ENCODE data around the gene MYOCOS.
"Not testable (repeated sequence)": the region's sequence is repeated elsewhere in the genome, so short reads cannot be mapped to it uniquely, and the experiment has no call there.

MYOCOS gene, protein sequence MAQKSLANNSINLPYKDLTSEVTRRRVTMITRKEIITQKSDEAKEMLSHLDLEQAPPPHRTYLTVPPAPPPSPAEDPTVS

DNA sequence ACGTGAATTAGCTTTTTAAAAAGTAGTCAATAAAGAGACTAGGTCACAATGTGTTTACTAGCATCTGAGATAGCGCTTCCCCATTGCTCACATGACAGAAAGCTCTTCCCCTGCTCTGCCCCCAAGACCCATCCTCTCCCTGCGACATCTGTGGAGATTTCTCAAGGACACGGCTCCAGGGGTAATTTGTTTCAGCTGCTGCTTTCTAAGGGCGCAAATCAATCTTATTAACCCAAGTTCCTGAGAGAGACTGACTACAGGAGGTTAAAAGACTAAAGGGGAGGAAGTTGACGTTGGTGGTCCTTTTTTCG lies at the start of gene MYOCOS:
Gene MYOCOS, plus strand, starts transcription at position 92 of the 311 bp plus-strand sequence. CDS start 1,641 bp downstream, outside the sequence.
- no peak for DNase-seq

DNA sequence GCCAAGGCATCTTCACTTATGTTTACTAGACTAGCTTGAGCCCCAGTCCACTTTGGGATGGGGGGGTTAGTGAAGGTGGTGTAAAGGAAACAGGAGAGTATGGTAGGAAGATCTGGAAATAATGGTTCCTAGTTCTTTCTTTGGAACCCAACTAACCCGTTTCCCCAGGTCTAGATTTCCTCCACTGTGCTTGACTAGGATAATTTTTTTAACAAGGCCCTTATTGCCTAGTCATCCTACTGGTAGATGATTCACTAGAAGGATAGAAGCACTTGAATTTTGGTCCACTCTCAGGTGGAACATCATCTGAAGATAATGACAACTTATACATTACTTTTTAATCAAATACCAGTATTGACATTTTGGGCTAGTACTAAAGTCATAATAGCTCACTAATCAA lies 45.9 kb upstream of the MYOCOS start:
- DNase-seq: no peak

DNA sequence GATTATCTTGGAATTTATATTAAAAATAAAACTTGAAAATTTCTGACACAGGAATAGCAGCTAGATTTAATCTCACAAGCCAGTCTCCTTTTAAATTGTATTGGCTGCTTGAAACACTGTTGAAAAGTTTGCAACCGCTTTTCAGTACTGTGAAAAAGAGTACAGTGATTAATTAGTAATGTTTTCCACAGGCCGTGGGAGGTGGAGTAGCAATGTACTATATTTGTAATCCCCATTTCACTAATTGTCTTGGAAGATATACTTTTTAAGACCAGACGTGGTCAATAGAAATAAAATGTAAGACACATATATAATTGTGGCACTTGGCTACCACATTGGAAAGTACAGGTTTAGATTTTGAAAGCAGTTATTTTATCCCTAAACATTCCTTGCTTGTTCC lies 40.8 kb upstream of the MYOCOS start:
- DNase-seq: no peak

DNA sequence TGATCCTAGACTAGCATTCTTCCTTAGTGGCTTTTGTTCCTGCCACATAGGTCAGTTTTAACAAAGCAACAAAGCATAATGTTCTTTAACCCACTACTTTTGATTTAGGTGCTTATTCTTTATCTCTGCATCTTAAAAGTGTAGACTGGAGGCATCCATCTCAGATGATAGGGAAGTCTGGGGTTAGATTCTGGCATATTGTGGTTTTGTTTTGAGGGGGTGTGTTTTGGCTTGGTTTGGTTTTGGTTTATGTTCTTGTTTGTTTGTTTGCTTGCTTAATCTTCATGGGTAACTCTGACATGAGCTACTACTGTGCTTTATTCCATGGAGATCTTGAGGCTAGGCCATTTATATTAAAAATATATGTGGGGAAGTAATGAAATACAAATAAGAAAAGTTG lies 40.3 kb upstream of the MYOCOS start:
- DNase-seq: no peak

DNA sequence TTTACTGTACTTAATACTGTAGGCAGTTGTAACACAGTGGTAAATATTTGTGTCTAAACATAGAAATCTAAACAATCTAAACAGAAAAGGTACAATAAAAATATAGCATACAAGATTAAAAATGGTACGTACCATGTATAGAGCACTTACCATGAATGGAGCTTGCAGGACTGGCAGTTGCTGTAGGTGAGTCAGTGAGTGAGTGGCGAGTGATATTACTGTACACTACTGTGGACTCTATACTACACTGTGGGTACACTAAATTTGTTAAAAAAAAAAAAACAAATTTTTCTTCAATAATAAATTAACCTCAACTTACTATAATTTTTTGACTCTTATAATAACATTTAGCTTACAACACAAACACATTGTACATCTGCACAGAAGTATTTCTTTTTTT lies 39.5 kb upstream of the MYOCOS start:
- DNase-seq: no peak

DNA sequence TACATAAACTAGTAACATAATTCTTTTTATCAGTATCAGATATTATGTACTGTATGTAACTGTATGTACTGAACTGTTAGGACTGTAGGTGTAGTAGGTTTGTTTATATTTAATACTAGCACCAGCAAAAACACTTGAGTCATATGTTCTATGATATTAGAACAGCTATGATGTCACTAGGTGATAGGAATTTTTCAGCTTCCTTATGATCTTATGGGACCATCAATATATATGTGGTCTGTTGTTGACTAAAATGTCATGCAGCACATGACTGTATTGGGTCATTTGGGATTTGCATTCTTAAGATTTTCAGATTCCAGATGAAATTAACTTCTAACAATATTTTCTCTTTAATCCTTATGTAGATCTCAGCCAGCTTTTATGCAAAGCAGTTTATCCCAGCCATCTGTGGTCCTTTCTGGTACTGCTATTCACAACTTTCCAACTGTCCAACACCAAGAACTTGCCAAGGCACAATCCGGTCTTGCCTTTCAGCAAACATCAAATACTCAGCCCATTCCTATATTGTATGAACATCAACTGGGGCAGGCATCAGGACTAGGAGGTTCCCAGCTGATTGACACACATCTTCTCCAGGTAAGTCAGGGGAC lies 38.3 kb upstream of the MYOCOS start:
- no peak for DNase-seq

DNA sequence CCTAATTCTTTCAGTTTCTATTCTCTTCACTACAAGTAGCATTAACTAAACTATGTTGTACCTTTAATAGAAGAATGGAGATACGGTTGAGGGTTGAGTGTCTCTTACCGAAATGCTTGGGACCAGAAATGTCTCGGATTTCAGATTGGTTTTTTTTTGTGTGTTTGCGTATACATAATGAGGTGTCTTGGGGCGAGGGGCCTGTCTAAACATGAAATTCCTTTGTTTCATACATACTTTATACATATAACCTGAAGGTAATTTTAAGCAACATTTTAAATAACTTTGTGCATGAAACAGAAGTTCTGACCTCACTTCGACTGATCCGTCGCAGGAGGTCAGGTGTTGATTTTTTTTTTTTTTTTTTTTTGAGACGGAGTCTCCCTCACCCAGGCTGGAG lies 36.3 kb upstream of the MYOCOS start:
- no peak for DNase-seq

DNA sequence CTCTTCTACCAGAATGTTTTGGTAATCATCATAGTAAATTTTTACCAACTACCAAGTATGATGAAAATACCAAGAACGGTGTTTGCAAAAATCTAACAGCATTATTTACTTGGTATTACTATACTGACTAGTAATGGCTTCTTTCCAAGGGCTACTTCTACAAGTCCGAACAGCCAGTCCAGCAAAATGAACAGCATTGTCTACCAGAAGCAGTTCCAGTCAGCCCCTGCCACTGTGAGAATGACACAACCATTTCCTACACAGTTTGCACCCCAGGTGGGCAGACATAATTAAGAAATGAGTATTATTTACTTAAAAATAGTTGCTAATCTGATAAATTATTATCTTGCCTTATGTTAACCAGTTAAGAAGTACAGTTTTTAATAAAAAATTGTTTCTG lies 33.8 kb upstream of the MYOCOS start:
- DNase-seq: no peak

DNA sequence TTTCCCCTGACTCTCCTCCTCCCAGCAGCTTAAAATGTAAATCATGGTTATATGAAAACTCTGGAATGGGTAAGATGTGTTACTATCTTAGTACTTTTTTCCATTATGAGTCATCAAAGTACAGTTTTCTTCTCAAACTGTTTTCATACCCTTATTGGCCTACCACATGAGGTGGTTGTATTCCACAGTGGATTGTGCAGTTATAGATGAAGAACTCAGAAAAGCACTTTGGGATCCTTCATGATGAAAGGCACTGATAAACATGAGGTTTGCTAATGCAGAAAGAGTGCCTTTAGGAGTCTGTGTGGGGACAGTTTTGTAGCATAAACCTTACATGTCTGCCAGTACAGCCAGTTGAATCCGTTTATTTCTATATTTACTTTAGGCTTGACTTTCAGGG lies 32.0 kb upstream of the MYOCOS start:
- DNase-seq: no peak

DNA sequence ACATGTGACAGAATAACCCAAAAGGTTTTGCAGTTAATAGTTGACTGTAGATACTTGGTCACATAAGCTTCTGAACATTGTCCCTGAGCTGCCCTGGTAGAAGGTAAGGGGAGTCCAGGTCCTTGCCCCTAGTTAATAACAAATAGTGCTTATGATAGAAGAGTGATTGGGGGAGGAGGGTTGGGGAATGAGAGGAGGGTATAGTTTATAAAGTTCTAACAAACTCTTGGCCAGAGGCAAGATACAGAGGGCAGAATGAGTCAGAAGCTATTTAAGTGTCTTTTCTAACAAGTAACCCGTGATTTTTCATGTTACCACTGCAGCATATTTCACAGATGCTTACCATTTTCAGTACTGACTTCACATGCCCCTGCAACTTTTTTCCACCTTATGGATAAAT lies 26.7 kb upstream of the MYOCOS start:
- no peak for DNase-seq

DNA sequence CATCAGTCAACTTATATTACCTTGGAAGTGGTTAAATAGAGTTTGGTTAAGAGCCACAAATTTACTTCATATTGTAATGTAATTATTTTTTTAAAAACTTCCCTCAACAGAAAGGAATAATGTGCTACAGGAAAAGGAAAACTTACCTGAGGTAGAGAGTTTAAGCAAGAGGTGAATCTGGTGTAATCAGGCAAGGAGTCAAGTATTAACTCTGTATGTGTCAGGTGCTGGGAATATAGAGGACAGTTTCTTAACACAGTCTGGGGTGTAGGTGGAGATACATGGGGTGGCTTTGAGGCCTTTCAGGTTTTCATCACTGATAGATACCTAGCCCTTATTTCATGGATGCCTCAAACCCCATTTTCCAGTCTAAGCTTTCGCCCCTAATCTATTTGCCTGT lies 25.9 kb upstream of the MYOCOS start:
- no peak for DNase-seq

DNA sequence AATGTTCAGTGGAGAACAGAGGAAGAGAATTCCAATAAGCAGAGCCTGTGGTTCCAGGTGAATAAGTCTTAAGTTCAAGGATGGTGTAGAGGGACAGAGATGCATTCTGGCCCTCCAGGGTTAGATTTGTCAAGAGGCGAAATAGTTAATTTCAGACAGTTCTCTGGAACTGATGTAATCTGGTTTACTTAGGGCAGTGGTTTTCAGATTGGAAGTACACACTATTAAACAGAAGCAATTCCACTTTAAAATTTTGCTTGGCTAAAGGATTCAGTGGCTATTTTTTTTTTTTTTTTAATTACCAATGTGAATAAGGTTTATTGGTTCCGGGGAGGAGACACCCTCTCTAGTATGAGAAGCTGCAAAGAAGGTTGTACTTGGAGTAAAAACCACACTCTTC lies 25.3 kb upstream of the MYOCOS start:
- no peak for DNase-seq

DNA sequence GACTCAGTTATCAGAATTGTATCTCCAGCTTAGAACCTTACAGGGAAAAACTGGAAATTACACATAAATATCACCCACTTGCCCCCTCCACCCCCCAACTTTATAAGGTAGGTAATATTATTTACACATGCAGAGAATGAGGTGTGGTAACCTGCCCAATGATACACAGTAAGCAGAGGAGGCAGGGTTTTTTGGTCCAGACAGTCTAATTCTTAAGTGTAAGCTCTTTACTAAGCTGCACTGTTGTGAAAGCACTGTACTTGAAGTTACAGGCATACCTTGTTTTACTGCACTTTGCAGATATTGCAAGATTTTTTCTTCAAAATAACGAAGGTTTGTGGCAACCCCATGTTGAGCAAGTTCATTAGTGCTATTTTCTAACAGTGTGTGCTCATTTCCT lies 24.8 kb upstream of the MYOCOS start:
- DNase-seq: no peak

DNA sequence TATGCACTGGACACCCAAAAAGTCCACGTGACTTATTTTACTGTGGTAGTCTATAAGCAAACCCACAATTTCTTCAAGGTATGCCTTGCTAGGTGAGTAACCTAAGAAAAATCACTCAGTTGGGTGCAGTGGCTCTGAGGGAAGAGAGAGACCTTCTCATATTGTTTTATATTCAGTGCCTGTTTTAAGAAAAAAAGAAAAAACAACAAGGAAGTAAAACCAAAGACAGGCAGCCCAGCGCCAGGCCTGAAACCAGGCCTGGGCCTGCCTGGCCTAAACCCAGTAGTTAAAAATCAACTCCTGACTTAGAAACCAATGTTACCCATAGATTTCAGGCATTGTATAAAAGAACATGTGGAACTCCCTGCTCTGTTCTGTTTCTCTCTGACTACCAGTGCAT lies 21.7 kb upstream of the MYOCOS start:
- not testable (repeated sequence) for DNase-seq

DNA sequence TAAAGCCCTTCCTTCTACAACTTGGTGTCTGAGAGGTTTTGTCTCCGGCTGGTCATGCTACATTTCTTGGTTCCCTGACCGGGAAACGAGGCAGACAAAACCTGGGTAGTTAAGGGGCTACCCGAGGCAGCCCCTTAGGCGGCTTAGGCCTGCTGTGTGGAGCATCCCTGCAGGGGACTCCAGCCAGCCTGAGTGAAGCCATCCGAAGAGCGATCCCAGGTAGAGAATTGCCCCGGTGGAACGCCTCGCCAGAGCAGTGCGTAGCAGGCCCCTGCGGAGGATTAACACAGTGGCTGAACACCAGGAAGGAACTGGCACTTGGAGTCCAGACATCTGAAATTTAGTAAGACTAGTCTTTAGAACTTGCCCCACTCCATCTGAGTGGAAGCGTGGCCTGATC lies 21.2 kb upstream of the MYOCOS start:
- no peak for DNase-seq

DNA sequence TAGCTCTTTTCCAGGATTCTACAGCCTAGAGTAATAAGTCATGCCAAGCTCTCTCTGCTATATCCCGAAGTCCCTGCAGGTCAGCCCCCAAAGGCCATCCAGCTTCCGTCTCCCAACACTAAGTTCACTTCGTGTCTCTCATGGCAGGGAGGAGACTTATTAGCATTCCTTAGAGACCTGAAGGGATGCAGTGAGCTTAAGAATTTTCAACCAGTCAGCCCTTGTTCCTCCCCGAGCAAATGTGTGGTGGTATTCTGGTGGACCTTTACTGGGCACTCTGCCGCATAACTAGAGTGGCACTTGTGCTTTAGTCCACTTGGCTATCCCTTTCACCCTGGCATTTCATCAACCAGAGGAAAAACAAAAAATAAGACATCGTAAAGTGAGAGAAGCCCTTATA lies 19.0 kb upstream of the MYOCOS start:
- DNase-seq: not testable (repeated sequence)

DNA sequence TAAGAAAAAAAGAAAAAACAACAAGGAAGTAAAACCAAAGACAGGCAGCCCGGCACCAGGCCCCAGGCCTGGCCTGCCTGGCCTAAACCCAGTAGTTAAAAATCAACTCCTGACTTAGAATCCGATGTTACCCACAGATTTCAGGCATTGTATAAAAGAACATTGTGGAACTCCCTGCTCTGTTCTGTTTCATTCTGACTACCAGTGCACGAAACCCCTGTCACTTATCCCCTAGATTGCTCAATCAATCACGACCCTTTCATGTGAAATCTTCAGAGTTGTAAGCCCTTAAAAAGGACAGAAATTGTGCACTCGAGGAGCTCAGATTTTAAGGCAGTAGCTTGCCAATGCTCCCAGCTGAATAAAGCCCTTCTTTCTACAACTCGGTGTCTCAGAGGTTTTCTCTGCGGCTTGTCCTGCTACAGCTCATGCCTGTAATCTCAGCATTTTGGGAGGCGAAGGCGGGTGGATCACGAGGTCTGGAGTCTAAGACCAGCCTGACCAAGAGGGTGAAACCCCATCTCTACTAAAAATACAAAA lies 15.6 kb upstream of the MYOCOS start:
- no peak for DNase-seq

DNA sequence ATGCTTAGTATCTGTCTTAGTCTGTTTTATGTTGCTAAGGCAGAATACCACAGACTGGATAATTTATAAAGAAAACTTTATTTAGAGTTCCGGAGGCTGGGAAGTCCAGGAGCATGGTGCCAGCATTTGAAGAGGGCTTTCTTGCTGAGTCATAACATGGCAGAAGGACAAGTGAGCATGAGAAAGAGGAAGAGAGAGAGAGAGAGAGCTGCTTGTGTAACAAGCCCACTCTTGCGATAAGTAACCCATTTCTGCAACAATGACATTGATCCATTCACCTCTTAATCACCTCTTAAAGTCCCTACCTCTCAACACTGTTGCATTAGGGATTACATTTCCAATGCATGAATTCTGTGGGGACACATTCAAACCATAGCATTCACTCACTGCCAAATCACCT lies 11.7 kb upstream of the MYOCOS start:
- no peak for DNase-seq

DNA sequence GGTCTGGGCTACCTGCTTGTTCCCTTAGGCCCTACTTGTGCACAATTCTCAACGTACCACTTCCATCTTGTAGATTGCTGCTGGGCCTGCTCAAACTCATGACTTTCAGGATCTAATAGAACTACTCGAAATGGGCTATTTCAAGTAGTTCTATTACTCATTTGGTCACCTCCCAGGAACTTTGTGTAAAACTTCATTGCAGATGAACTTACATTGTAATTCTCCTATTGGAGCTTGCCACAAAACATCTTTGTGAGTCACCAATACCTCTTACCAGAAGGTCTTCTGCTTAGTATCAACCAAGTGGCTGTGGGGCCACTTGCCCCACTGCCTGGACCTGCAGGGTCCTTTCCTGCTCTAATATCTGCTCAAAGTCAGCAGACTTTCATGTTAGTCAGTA lies 10.7 kb upstream of the MYOCOS start:
- no peak for DNase-seq

DNA sequence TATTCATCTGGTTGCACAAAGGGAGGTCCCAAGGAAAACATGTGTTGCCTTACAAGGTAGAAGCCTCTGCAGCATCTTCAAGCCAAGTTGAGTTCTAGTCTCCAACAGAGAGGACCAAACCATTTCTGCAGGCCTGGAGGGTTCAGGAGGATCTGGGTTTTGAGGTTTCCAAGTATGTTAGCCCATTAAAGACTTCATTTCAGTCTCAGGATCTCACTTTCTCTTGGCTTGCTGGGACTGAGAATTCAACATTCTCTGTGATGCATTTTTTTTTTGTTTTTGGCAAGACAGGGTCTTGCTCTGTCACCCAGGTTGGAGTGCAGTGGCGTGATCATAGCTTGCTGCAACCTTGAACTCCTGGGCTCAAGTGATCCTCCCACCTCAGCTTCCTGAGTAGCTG lies 8.8 kb upstream of the MYOCOS start:
- DNase-seq: no peak

DNA sequence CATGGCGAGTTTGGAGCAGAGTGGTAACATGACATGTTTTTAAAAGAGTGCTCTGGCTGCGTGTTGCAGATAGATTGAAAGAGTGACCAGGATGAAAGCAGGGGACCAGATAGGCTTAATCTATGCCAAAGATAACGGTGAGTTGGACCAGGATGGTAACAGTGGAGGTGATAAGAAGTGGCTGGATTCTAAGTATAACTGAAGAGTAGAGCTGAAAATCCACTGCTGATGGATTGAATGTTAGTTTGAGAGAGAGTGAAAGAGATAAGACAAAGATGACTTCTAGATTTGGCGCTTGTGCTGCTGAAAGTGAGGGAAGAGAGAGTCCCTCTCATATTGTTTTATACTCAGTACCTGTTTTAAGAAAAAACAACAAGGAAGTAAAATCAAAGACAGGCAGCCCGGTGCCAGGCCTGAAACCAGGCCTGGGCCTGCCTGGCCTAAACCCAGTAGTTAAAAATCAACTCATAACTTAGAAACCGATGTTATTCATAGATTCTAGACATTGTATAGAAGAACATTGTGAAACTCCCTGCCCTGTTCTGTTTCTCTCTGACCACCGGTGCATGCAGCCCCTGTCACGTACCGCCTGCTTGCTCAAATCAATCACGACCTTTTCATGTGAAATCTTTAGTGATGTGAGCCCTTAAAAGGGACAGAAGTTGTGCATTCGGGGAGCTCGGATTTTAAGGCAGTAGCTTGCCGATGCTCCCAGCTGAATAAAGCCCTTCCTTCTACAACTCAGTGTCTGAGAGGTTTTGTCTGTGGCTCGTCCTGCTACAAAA lies 6.7 kb upstream of the MYOCOS start:
- not testable (repeated sequence) for DNase-seq

DNA sequence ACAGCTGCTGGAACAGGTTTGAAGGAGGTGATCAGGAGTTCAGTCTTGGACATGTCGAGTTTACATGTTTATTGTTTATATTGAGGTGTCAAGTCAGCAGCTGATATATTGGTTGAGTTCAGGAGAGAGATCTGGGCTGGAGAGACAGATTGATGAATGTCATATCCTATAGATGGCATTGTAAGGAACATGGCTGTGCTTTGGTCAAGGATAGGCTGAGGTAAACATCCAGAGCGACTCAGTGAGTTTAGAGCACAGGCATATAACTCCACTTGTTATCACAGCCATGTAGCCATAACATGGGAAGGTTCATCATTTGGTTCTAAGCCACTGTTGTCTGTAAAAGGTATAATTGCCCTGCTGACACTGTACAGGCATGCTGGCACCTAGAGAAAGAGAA lies 5.5 kb upstream of the MYOCOS start:
- DNase-seq: no peak

DNA sequence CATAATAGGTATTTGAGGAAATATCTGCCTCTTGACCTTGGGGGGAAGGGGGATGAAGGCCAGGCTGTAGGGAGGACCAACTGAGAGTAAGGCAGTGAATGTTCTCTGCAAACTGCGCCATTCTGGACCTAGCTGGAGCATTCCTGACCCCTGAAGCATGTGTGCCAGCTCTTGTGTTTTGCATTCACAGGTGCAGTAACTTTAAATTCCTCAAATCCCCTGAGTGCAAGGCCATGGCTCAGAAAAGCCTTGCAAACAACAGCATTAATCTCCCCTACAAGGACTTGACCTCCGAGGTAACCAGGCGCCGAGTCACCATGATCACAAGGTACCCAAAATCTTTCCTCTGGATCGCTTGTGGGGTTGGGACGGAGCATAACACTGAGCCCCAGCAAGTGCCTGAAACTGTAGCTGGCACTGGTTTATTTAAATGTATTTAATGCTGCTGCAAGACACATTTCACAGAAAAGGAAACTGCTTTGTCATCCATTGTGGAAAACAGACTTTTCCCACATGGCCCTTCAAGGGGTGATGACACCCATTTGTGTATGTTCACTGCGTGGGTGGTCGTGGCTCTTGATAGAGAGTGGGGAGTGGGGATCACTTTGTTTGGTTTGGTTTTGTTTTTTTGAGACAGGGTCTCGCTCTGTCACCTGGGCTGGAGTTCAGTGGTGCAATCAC lies 1.7 kb downstream of the MYOCOS start:
- DNase-seq: no peak

DNA sequence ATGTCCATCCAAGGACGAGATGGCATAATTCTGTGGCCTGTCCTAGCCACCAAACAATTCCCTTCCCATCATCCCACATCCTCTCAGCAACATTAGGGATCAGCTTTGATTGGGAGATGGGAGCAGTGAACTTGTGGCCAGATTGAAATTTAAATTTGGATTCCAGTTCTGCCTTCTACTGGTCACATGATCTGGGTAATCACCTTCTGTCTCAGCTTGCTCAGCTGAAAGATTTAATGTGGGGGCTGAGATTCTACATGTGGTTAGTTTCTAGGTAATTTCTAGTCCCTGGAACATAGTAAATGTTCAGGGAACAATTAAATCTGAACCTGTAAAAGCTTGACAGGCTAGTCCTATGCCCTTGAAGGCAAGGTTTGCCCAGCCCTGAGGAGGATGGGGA lies 3.2 kb downstream of the MYOCOS start:
- DNase-seq: no peak

Data from CD4-positive, alpha-beta T cell treated with Interleukin-10 for 1 hour (primary cell).